SU-DHL-6 (cell line): ENCODE data around the gene NECAB2.

Experiments
- EZH2phosphoT487 ChIP-seq: fragments of 200-600 bp; sonication (generic), shearing (Covaris generic); conservative IDR thresholded peaks from 2 replicates; pipeline ENCODE4 v1.6.1; 2018; ENCODE audit warnings: mild to moderate bottlenecking, antibody characterized with exemption, low read length, moderate library complexity, mixed read lengths
- TF ChIP-seq, protein P1 (sequence below): fragments of 200-600 bp; sonication (generic); IDR thresholded peaks from one replicate; pipeline ENCODE4 v1.5.1; 2017; ENCODE audit warnings: antibody characterized with exemption, mild to moderate bottlenecking, low read length, moderate library complexity; ENCODE audit not compliant: insufficient read depth, poor library complexity, severe bottlenecking

DNA sequence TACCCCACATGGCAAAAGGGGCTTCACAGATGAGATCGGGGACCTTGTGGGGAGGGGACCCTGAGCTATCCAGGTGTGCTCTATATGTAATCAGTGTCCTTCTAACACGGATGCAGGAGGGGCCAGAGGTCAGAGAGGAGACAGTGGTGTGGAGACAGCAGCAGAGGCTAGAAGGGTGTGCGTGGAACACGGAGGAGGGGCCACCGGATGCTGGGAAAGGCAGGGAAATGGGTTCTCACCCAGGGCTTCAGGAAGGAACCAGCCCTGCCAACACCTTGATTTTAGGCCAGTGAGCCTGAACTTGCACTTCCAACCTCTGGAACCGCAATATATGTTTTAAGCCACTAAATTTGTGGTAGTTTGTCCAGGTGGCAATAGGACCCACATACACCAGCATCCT, 79.2 kb downstream of the NECAB2 start:
- TF ChIP-seq, protein P1, sequence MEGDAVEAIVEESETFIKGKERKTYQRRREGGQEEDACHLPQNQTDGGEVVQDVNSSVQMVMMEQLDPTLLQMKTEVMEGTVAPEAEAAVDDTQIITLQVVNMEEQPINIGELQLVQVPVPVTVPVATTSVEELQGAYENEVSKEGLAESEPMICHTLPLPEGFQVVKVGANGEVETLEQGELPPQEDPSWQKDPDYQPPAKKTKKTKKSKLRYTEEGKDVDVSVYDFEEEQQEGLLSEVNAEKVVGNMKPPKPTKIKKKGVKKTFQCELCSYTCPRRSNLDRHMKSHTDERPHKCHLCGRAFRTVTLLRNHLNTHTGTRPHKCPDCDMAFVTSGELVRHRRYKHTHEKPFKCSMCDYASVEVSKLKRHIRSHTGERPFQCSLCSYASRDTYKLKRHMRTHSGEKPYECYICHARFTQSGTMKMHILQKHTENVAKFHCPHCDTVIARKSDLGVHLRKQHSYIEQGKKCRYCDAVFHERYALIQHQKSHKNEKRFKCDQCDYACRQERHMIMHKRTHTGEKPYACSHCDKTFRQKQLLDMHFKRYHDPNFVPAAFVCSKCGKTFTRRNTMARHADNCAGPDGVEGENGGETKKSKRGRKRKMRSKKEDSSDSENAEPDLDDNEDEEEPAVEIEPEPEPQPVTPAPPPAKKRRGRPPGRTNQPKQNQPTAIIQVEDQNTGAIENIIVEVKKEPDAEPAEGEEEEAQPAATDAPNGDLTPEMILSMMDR: no peak
- no peak for TF ChIP-seq EZH2phosphoT487
